Hippocampal formation (tissue), 2 donors: ENCODE results near the gene RAPGEF1.
A peak's percentile ranks its signal among the peaks of the same experiment; 100 is the strongest.
"Not testable (repeated sequence)": the region's sequence is repeated elsewhere in the genome, so short reads cannot be mapped to it uniquely, and the experiment has no call there.

Source experiments
- DNase-seq, 2 donors: peaks; one replicate each; lab custom pipeline; 2025; lab: John Stamatoyannopoulos, UW

The RAPGEF1 gene

GRCh38 chr9:131562032-131562959 is 177.6 kb downstream of the RAPGEF1 start:
- no peak for DNase-seq

- DNase-seq, result no peak
Measured at GRCh38 chr9:131559421-131560000, 180.4 kb downstream of the RAPGEF1 start.

- DNase-seq, result no peak
Measured at GRCh38 chr9:131557855-131558548, 181.9 kb downstream of the RAPGEF1 start.

- no peak for DNase-seq
Measured at GRCh38 chr9:131555841-131556673, 183.8 kb downstream of the RAPGEF1 start.

GRCh38 chr9:131554843-131555351 is 185.0 kb downstream of the RAPGEF1 start:
- DNase-seq, result no peak

GRCh38 chr9:131554087-131554842 is 185.6 kb downstream of the RAPGEF1 start:
- no peak for DNase-seq

GRCh38 chr9:131552030-131552429 is 187.8 kb downstream of the RAPGEF1 start:
- no peak for DNase-seq

- DNase-seq, result not testable (repeated sequence)
Measured at GRCh38 chr9:131550465-131550864, 189.4 kb downstream of the RAPGEF1 start.

GRCh38 chr9:131549186-131549585 is 190.7 kb downstream of the RAPGEF1 start:
- not testable (repeated sequence) for DNase-seq

GRCh38 chr9:131546336-131547084 is 193.4 kb downstream of the RAPGEF1 start:
- no peak for DNase-seq

- DNase-seq, result no peak
Measured at GRCh38 chr9:131545786-131546335, 194.0 kb downstream of the RAPGEF1 start.

- DNase-seq, result no peak
Measured at GRCh38 chr9:131545003-131545785, 194.7 kb downstream of the RAPGEF1 start, which contains the start of gene PRRT1B. PRRT1B (plus strand) TSS chr9:131545523; CDS start chr9:131545616, 93 bp downstream.

GRCh38 chr9:131543141-131543540 is 196.7 kb downstream of the RAPGEF1 start:
- DNase-seq, result no peak

- DNase-seq, result no peak
Measured at GRCh38 chr9:131539223-131539923, 200.5 kb downstream of the RAPGEF1 start.

- no peak for DNase-seq
Measured at GRCh38 chr9:131537946-131538345, 201.9 kb downstream of the RAPGEF1 start.

GRCh38 chr9:131534721-131535237 is 205.1 kb downstream of the RAPGEF1 start:
- DNase-seq, result no peak

- DNase-seq, result peak; percentile 66 to 81
Measured at GRCh38 chr9:131530920-131531832, 208.7 kb downstream of the RAPGEF1 start, which contains the start of gene UCK1. UCK1 (minus strand) TSS chr9:131531263; CDS start chr9:131531174, 89 bp downstream.
